Caco-2 (cell line): ENCODE results near the gene NDUFA8. TPM values are rescaled to one million over a fixed set of nuclear protein-coding genes. Genes with fewer than 3 reads are reported as not detected.

Experiments
- BruUV-seq: library from RNA; stranded (reverse); fragments of 400-500 nt; replicated peaks from 2 replicates; lab custom pipeline; 2021; lab: Mats Ljungman, UMichigan
- CTCF ChIA-PET: fragments of 300-600 bp; sonication (Branson Sonifier 250); formaldehyde crosslinking; loops from one replicate; lab custom pipeline; 2022; ENCODE audit warnings: antibody characterized with exemption; lab: Charles Lee
- POLR2A ChIA-PET: fragments of 300-600 bp; sonication (Branson Sonifier 250); formaldehyde crosslinking; loops from one replicate; lab custom pipeline; 2022; ENCODE audit warnings: antibody characterized with exemption; lab: Charles Lee
- DNase-seq, 2 experiments: peaks; one replicate each; pipeline versions ENCODE4 v3.0.0 to v3.0.0-alpha.2; 2020 to 2022
- H3K27me3 ChIP-seq: replicated peaks from 2 replicates; pipeline ENCODE4 v1.6.0; 2011; ENCODE audit warnings: low read length; ENCODE audit not compliant: control insufficient read depth, insufficient read depth
- H3K36me3 ChIP-seq: 2 replicates; pipeline ENCODE4 v1.5.1; 2011; ENCODE audit warnings: low read length; ENCODE audit not compliant: control insufficient read depth, insufficient read depth
- H3K4me1 ChIP-seq: fragments of 250-450 bp; sonication (Bioruptor Pico); 2 replicates; pipeline ENCODE4 v1.5.1; 2020; ENCODE audit warnings: mild to moderate bottlenecking
- H3K4me3 ChIP-seq: 2 replicates; pipeline ENCODE4 v1.5.1; 2011; ENCODE audit warnings: low read depth, mild to moderate bottlenecking, control low read depth, low read length
- H3K9me3 ChIP-seq: fragments of 250-450 bp; sonication (Bioruptor Pico); 2 replicates; pipeline ENCODE4 v1.5.1; 2020; ENCODE audit warnings: mild to moderate bottlenecking, moderate library complexity
- H3K27ac Mint-ChIP-seq: one replicate; pipeline ENCODE4 v1.8.0; 2022; ENCODE audit warnings: mixed read lengths; ENCODE audit not compliant: unreplicated experiment
- H3K27me3 Mint-ChIP-seq: one replicate; pipeline ENCODE4 v1.8.0; 2022; ENCODE audit warnings: mixed read lengths; ENCODE audit not compliant: insufficient read depth, unreplicated experiment
- H3K36me3 Mint-ChIP-seq: one replicate; pipeline ENCODE4 v1.8.0; 2022; ENCODE audit warnings: mild to moderate bottlenecking, mixed read lengths; ENCODE audit not compliant: insufficient read depth, unreplicated experiment
- H3K4me1 Mint-ChIP-seq: one replicate; pipeline ENCODE4 v1.8.0; 2022; ENCODE audit warnings: low read depth, mixed read lengths; ENCODE audit not compliant: unreplicated experiment
- H3K4me3 Mint-ChIP-seq: one replicate; pipeline ENCODE4 v1.8.0; 2022; ENCODE audit warnings: mild to moderate bottlenecking, moderate library complexity, mixed read lengths; ENCODE audit not compliant: unreplicated experiment
- H3K9me3 Mint-ChIP-seq: one replicate; pipeline ENCODE4 v1.8.0; 2022; ENCODE audit warnings: mixed read lengths; ENCODE audit not compliant: unreplicated experiment
- intact Hi-C: fragments of 100-400 bp; cut with micrococcal nuclease; formaldehyde crosslinking; loops from one replicate; pipeline ENCODE4 v1.10.0; 2022; ENCODE audit not compliant: unreplicated experiment
- total RNA-seq: library from RNA; stranded (reverse); gene quantifications from 2 replicates; pipeline ENCODE4 v1.2.3, GENCODE V29; 2022
- TF ChIP-seq, protein P1 (sequence below), 2 experiments: fragments of 200-600 bp in 1 of 2; IDR thresholded peaks; 1 replicate in 1 of 2; 2 replicates in 1 of 2; pipeline versions ENCODE4 v1.5.1 to v1.8.0; 2011 to 2022; ENCODE audit warnings: antibody characterized with exemption in 1 of 2, control low read depth in 1 of 2, inconsistent platforms in 1 of 2, low read depth in 1 of 2, low read length in 1 of 2, mild to moderate bottlenecking in 1 of 2, moderate library complexity in 1 of 2; ENCODE audit not compliant: insufficient read depth in 1 of 2, severe bottlenecking in 1 of 2, unreplicated experiment in 1 of 2

The NDUFA8 gene
- total RNA-seq, 1 experiment from 2014 or later = 58.0 TPM

DNA sequence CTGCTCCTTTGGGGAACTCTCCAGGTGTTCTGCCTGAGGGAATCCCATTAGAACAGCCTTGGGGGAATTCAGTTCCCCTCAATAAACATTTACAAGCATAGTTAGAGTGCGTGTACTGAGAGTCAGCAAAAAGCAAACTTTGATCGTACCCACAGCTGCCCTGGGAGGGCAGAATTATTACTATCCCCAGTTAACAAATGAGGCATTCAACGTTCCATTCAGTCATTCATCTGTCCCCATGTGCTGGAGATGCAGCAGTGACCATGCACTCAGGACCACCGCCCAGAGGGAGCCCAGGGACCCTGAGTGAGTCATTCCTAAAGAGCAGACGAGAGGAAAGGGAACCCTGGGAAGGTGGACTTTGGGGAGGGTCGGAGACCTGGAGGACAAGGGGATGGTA is 47.3 kb downstream of the NDUFA8 start:
- H3K4me1 ChIP-seq = no peaks in the 10 kb centered on the region
- no peaks in the 10 kb centered on the region for H3K27me3 ChIP-seq
- Mint-ChIP-seq H3K36me3 (no peaks in the 10 kb centered on the region), H3K4me3 (no peak overlapping the region), H3K27ac (no peak overlapping the region), H3K9me3 (no peaks in the 10 kb centered on the region), H3K27me3 (peaks cover 3% of the 10 kb centered on the region), H3K4me1 (no peaks in the 10 kb centered on the region)
- H3K9me3 ChIP-seq = no peaks in the 10 kb centered on the region
- CTCF ChIA-PET = no interaction called here
- DNase-seq = no peak
- H3K4me3 ChIP-seq = no peak overlapping the region
- H3K36me3 ChIP-seq = no peaks in the 10 kb centered on the region
- POLR2A ChIA-PET = no interaction called here
- BruUV-seq = no TSS peak
- TF ChIP-seq, protein P1, sequence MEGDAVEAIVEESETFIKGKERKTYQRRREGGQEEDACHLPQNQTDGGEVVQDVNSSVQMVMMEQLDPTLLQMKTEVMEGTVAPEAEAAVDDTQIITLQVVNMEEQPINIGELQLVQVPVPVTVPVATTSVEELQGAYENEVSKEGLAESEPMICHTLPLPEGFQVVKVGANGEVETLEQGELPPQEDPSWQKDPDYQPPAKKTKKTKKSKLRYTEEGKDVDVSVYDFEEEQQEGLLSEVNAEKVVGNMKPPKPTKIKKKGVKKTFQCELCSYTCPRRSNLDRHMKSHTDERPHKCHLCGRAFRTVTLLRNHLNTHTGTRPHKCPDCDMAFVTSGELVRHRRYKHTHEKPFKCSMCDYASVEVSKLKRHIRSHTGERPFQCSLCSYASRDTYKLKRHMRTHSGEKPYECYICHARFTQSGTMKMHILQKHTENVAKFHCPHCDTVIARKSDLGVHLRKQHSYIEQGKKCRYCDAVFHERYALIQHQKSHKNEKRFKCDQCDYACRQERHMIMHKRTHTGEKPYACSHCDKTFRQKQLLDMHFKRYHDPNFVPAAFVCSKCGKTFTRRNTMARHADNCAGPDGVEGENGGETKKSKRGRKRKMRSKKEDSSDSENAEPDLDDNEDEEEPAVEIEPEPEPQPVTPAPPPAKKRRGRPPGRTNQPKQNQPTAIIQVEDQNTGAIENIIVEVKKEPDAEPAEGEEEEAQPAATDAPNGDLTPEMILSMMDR (IDR thresholded peaks at IDR 0.05; ENCODE audit: insufficient read depth in 1 of 2, low read depth in 1 of 2, low read length in 1 of 2, severe bottlenecking in 1 of 2, unreplicated experiment in 1 of 2) = no peak
- intact Hi-C loops = no loop called here

DNA sequence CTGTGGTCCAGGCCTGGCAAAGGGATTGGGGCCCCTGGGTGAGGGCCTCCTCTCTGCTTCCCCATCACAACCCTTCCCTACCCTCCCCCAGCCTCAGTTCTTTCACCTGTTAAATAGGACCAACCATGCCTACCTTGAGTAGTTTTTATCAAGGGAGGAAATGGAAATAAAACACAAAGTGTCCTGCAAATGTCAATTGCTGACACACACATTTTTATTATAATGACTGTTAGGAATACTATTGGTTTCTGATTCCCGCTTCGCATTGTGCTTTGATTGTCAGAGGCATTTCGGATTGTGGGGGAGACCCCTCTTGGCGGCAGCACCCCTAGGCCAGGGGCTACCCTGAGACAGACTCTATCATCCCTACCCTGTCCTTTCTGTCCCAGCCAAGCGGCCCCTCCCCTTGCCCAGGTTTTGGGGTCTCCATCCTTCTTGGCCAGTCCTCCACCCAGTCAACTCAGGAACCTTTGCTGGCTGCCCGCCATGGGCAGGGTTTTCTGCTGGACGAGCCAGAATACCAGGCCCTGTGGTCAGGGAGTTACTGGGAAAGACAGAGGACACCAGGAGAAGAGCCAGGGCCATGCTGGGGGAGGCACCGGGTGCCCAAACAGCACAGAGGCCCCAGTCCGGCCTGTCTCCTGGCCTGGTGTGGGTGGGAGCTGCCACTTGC is 48.0 kb downstream of the NDUFA8 start:
- H3K4me3 Mint-ChIP-seq = no peak overlapping the region
- H3K4me1 Mint-ChIP-seq = no peaks in the 10 kb centered on the region
- no peaks in the 10 kb centered on the region for H3K9me3 Mint-ChIP-seq
- intact Hi-C loops = no loop called here
- DNase-seq = no peak
- no peak overlapping the region for H3K27ac Mint-ChIP-seq
- H3K27me3 ChIP-seq = no peaks in the 10 kb centered on the region
- H3K4me3 ChIP-seq = no peak overlapping the region
- no peaks in the 10 kb centered on the region for H3K36me3 Mint-ChIP-seq
- H3K36me3 ChIP-seq = no peaks in the 10 kb centered on the region
- BruUV-seq = no TSS peak
- CTCF ChIA-PET = no interaction called here
- no peaks in the 10 kb centered on the region for H3K4me1 ChIP-seq
- TF ChIP-seq, protein P1 (IDR thresholded peaks at IDR 0.05; ENCODE audit: insufficient read depth in 1 of 2, low read depth in 1 of 2, low read length in 1 of 2, severe bottlenecking in 1 of 2, unreplicated experiment in 1 of 2) = no peak
- POLR2A ChIA-PET = no interaction called here
- peaks cover 3% of the 10 kb centered on the region for H3K27me3 Mint-ChIP-seq
- H3K9me3 ChIP-seq = no peaks in the 10 kb centered on the region

DNA sequence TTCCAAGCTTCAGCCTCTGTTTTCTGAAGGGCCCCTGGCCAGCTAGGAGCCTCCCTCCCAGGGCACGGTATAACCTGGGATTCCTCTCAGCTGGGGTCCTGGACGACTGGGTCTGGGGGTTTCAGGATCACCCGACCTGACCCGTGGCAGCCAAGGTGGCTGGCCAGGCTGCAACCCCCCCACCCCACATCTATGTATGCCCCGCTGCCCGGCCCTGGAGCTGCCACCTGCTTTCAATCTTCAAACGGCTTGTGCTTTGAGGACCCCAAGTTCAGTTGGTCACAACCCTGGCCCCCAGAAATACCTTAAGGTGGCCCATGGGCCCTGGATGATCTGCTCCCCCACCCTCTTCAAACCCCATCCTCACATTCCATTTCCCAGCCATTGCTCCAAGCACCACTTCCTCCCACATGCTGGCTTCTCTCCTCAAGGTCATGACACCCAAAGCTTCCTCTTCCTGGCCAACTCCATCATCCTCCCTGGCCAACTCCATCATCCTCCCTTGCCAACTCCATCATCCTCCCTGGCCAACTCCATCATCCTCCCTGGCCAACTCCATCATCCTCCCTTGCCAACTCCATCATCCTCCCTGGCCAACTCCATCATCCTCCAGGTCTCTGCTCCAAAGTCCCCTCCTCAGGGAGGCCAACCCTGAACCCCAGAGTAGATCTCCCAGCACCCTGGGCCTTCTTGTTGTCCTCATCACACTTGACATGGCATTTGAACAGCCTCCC is 49.3 kb downstream of the NDUFA8 start:
- Mint-ChIP-seq H3K27me3 (no peaks in the 10 kb centered on the region), H3K4me1 (no peaks in the 10 kb centered on the region), H3K27ac (no peak overlapping the region), H3K9me3 (no peaks in the 10 kb centered on the region), H3K4me3 (no peak overlapping the region), H3K36me3 (no peaks in the 10 kb centered on the region)
- POLR2A ChIA-PET = no interaction called here
- CTCF ChIA-PET = interaction anchor here (0.8 kb wide), 1 partner anchor 12 kb away, joined by 4 read pairs; no protein-coding TSS in a partner anchor
- DNase-seq = no peak
- Histone ChIP-seq H3K4me1 (no peaks in the 10 kb centered on the region), H3K9me3 (no peaks in the 10 kb centered on the region), H3K27me3 (no peaks in the 10 kb centered on the region), H3K4me3 (no peak overlapping the region), H3K36me3 (no peaks in the 10 kb centered on the region)
- TF ChIP-seq, protein P1 (IDR thresholded peaks at IDR 0.05; ENCODE audit: insufficient read depth in 1 of 2, low read depth in 1 of 2, low read length in 1 of 2, severe bottlenecking in 1 of 2, unreplicated experiment in 1 of 2) = no peak
- BruUV-seq = no TSS peak
- intact Hi-C loops = no loop called here
